GM12801 (cell line): Measurements from ENCODE around the gene PLCL2.

ENCODE experiments used
- TF ChIP-seq, protein P1 (sequence below): IDR thresholded peaks from one replicate; pipeline ENCODE4 v1.5.1; 2011; ENCODE audit warnings: control low read depth; ENCODE audit not compliant: insufficient read length; ENCODE audit errors: extremely low read depth

Gene PLCL2

DNA sequence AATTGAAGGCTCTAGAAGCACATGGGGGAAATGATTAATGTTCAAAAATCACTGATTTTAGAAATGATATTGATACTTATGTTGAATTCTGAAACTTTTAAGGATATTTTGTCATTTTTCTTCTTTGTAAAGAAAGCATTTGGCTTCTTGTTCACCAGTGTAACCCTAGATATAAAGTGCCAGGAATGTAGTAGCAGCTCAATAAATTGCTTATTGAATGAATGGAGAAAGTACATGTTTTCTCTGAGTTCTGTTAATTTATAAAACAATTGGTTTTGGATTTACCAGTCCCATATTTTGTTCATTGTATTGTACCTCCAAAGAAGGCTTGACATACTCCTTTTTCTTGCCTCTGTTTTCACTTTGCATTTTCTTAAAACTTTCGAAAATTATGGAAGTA is 2.4 kb downstream of the PLCL2 start:
- TF ChIP-seq, protein P1, sequence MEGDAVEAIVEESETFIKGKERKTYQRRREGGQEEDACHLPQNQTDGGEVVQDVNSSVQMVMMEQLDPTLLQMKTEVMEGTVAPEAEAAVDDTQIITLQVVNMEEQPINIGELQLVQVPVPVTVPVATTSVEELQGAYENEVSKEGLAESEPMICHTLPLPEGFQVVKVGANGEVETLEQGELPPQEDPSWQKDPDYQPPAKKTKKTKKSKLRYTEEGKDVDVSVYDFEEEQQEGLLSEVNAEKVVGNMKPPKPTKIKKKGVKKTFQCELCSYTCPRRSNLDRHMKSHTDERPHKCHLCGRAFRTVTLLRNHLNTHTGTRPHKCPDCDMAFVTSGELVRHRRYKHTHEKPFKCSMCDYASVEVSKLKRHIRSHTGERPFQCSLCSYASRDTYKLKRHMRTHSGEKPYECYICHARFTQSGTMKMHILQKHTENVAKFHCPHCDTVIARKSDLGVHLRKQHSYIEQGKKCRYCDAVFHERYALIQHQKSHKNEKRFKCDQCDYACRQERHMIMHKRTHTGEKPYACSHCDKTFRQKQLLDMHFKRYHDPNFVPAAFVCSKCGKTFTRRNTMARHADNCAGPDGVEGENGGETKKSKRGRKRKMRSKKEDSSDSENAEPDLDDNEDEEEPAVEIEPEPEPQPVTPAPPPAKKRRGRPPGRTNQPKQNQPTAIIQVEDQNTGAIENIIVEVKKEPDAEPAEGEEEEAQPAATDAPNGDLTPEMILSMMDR: no peak

DNA sequence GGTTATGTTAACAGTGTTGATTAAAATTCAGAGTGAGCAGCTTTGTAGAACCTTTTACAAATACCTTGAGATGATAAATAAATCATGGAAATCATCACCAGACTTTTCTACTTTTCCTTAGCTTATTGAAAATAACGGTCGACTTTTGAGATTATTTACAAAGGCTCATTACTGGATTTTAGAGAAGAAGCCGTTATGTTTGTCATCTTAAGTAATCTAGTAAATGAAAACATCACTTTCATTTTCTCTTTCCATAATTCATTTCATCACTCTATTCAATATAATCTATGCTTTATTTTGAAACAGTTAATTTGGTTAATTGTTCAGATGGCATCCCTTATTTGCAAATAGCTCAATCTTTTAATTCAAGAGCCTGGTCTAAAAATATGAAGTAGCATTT is 3.6 kb downstream of the PLCL2 start:
- TF ChIP-seq, protein P1: no peak

DNA sequence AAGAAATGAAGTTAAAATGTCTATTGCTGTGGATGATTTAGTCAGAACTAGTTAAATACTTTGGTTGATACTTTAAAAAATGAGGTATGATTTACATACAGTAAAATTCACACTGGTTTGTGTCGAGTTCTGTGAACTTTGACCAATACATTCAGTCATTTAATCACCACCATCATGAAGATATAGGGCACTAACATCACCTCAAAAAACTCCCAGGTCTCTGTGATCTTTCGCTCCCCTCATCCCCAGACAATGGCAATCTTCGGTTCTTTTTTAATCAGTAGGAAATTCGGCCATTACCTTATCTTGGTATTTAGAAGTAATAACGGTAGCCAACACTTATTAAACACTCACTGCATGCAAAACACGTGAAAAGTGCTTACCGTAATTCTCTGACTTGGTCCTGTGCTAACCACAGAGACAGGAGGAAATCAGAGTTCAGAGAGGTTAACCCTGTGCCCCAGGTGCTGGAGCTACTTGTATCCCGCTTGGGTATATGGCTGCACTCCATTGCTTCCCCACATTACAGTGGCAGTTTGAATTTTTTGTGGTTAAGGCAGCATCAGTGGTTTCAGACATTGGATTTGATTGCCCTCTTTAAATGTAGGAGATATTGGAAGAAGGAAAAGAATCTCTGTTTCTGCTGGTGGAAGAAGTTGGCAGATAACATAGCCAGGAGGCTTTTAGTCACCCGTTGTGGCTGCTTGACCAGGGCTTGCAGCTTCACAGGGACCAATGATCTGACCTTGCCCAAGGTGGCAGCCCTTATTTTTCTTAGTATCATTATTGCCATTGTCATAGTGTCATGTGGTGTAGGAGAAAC is 4.2 kb downstream of the PLCL2 start:
- TF ChIP-seq, protein P1: no peak

DNA sequence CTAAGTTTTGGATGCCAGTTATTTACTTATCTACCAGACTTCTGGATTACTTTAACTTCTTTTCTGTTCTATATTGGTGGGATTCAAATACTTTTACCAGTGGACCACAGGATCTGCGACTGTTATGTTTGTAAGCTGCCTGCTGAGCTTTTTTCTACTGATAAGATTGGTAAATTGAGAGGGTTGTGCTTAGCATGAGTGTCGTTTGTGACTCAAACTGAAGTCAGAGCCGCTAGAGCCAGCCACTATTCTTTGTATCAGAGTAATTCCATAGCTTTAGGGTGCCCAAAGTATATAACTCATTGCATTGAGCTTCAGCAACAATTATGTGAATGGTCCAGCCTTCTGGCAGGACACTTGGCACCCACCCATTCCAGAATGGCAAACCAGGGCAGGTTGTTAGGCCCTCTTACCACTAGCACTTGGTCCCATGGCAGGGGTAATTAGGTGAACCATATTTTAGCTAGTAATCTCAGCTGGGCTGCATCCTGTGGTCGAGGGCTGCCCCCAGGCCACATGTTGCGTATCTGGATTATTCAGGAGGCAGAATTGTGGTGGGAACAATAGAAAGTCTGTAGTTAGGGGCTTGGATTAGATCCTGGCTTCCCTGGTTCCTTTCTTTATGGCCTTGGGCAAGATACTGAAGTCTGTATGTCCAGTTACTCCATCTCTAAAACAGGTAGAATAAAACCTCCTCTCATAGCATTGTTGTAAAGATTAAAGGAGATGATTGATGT is 6.0 kb downstream of the PLCL2 start:
- TF ChIP-seq, protein P1: no peak

DNA sequence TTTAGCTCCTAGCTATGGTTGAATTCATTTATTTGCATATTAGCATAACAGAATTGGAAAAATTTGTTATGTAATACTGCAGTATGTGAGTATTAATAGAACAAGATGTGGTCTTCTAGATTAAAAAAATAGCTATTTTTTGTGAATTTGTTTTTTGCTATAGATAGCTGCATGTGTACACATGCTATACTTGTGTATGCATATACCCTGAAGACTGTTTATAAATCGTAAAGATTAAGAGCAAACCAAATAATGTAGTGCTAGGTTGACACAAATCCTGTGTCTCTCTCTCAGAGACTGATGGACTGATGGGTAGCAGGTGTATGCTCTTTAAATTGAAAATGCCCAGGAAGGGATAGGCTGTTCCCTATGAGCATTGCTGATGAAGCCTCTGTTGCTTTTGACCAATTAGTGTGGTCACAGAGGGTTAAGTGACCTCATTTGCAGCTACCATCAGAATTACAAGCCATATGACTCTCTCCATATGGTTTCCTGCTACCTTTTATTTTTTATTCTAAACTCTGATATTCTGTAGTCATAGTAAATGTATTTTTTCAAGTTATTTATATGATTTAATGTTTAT is 9.0 kb downstream of the PLCL2 start:
- TF ChIP-seq, protein P1: no peak

DNA sequence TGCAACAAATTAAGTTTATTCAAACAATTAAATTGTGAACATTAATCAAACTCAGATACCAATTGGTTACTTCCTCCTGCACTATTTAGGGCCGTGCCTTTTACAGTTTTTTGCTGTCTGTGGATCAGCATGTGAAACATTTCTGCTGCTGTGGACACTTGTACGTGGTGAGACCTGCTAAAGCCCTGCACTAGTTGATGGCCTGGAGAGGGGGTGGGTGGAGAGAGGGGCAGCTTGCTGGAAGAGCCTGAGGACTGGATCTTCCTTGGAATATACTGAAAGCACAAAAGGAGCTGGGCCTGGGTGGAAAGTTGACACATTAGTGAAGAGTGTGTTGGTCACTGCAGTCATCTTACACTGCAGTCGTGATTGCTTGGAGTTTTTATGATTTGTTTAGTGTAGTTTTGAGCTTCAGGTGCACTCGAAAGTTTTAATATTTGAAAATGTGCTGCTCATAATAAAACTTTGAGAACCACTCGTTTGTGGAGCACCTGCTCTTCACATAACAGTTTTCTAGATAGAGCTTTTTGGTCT is 11.4 kb downstream of the PLCL2 start:
- TF ChIP-seq, protein P1: no peak

DNA sequence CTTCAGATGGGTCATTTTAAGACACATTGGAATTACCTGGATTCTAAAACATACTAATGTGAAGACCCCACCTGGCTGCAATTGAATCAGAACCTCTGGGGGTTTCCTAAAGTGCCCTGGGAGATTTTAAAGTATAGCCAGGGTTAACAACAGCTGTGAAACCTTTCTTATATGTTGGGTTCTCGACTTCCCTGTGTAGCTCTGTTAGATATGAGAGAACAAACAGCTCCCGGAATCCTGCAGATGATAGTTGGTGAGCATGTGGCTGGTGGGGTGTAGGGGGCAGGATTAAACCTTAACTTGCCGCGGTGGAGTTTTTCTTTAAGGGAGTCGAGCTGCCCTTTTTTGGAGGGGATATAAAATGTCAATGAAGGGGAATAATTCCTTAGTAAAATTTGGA is 12.1 kb downstream of the PLCL2 start:
- TF ChIP-seq, protein P1: no peak
